PFSK-1 (cell line): Measurements from ENCODE around the gene SPATA33.
A peak's percentile ranks its signal among the peaks of the same experiment; 100 is the strongest.

Experiments
- FOXP2 ChIP-seq: optimal IDR thresholded peaks from 2 replicates; pipeline ENCODE3; 2011; ENCODE audit warnings: borderline replicate concordance, control low read depth, inconsistent platforms; ENCODE audit not compliant: insufficient read depth; ENCODE audit errors: extremely low read length, extremely low read depth
- POLR2AphosphoS5 ChIP-seq: IDR thresholded peaks from 2 replicates; pipeline ENCODE4 v1.6.1; 2012; ENCODE audit warnings: low read depth, mild to moderate bottlenecking, control low read depth, low read length, moderate library complexity
- REST ChIP-seq, 2 experiments: IDR thresholded peaks; 2 replicates each; pipeline versions ENCODE4 v1.6.1 to v1.8.0; 2011 to 2012; ENCODE audit warnings: low read depth in 2 of 2, low read length in 2 of 2, control low read depth in 1 of 2, inconsistent platforms in 1 of 2, mild to moderate bottlenecking in 1 of 2, moderate library complexity in 1 of 2; ENCODE audit not compliant: insufficient read depth in 1 of 2
- SIN3A ChIP-seq: IDR thresholded peaks from 2 replicates; pipeline ENCODE4 v1.6.1; 2012; ENCODE audit warnings: mild to moderate bottlenecking, low read length, moderate library complexity, borderline replicate concordance; ENCODE audit not compliant: insufficient read depth
- TAF1 ChIP-seq: IDR thresholded peaks from 2 replicates; pipeline ENCODE4 v1.6.1; 2012; ENCODE audit warnings: low read length, control low read depth, borderline replicate concordance; ENCODE audit not compliant: insufficient read depth

The SPATA33 gene

GRCh38 chr16:89709166-89709565, 51.5 kb downstream of the SPATA33 start:
- TF ChIP-seq REST (IDR thresholded peaks at IDR 0.05; ENCODE audit: insufficient read depth in 1 of 2, low read depth in 2 of 2, low read length in 2 of 2): no peak

GRCh38 chr16:89709716-89710432, 52.2 kb downstream of the SPATA33 start:
- TF ChIP-seq REST (IDR thresholded peaks at IDR 0.05; ENCODE audit: insufficient read depth in 1 of 2, low read depth in 2 of 2, low read length in 2 of 2) (no peak), POLR2AphosphoS5 (no peak), TAF1 (no peak), FOXP2 (no peak)

- no peak for TF ChIP-seq FOXP2
Measured at GRCh38 chr16:89710709-89711564, 53.3 kb downstream of the SPATA33 start.

GRCh38 chr16:89711601-89712273, 54.1 kb downstream of the SPATA33 start:
- TF ChIP-seq REST (IDR thresholded peaks at IDR 0.05; ENCODE audit: insufficient read depth in 1 of 2, low read depth in 2 of 2, low read length in 2 of 2) (no peak), TAF1 (peak; percentile 72; the same call in 1 of the 2 replicates), POLR2AphosphoS5 (peak; percentile 95), FOXP2 (peak; percentile 23), SIN3A (0 out of 2 replicates have a peak, but pooled peaks have one; percentile 64)

- TF ChIP-seq TAF1 (no peak), POLR2AphosphoS5 (no peak; the same call in 1 of the 2 replicates), SIN3A (no peak), REST (IDR thresholded peaks at IDR 0.05; ENCODE audit: insufficient read depth in 1 of 2, low read depth in 2 of 2, low read length in 2 of 2) (no peak), FOXP2 (no peak)
Measured at GRCh38 chr16:89712274-89712781, 54.7 kb downstream of the SPATA33 start.
